ENCODE results near the gene DOCK9.
"Not testable (repeated sequence)": the region's sequence is repeated elsewhere in the genome, so short reads cannot be mapped to it uniquely, and the experiment has no call there.

The DOCK9 gene

DNA sequence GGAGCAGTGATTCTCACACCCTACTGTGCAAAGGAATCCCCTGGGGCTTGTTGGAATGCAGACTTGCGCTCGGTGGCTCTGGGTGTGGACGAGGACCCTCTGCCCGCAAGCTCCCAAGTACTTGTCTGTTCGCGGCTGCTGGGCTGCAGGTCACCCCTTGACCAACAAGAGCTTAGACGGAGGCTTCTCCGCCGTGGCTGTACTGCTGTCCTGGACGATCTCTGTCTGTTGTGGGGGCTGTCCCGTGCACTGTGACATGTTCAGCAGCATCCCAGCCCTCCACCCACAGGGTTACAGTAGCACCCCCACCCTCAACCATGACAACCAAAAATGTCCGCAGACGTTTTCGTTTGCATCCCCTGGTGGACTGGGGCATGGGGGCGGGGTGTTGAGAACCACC lies 202.5 kb downstream of the DOCK9 start:
- no peak for DNase-seq (ENCODE audit: low read depth)

DNA sequence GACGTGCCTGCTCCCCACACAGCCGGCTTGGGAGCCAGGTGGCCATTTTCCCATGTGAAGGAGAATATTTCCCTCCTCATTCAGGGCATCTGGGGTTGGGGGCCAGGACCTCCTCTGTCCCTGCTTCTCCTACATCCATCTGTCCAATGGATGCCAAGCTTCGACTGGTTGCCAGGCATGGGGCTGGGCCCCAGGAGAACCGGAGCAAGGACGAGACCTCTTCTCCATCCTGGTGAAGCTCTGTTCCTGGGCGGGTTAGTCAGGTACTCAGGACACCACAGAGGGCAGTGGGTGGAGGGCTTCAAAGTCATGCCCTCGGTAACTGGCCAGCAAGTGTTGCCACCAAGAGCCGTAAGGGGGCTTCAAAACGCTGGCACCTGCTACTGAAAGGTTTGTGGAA lies 203.1 kb downstream of the DOCK9 start:
- no peak for DNase-seq (ENCODE audit: low read depth)

DNA sequence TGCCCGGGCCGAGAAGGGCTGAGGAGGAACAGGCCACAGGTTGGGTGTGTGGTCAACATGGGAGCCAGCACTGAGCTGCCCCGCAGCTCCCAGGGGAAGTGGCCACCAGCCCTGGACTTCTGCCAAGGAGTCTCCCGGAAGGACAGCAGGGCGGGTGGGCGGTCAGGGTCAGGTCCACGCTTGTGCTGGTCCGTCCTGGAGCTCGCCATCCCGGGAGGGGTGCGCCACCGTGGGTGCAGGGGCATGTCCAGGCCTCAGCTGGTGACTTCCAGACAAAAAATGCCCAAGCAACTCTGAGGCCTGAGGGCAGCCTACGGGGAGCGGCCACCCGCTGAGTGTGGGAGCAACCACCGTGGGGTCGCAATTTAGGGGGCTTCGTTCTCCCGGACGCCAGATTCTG lies 203.9 kb downstream of the DOCK9 start:
- DNase-seq (ENCODE audit: low read depth) = no peak

DNA sequence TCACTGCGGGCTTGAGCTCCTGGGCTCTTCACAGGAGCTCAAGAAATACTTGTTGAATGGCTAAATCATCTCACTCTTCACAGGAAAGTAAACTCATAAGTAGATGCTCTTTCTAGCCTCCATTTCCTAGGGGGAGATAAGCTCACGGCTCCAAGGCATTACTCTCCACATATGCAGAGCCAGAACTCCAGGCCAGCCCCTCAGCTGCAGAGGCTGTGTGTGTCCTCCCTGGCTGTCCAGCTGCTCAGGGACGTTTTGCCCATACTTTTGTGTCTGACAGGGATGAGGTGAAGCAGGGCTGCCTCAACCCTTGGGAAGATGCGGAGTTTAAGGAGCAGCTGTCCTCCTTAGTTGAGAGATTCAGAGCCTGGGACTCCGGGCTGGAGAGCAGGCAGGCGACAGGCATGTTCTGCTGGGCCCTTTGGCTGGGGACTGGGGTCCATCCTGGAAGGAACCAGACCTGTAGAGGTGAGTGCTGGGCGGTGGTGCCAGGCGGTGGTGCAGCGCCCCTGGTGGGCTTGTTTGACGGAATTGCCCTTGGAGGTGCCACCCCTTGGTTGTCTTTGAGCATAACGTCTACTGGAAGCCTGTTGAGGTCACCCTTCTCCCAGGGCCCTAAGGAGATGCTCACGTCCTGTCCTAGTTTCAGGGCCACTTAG lies 204.9 kb downstream of the DOCK9 start:
- DNase-seq (ENCODE audit: low read depth) = no peak

DNA sequence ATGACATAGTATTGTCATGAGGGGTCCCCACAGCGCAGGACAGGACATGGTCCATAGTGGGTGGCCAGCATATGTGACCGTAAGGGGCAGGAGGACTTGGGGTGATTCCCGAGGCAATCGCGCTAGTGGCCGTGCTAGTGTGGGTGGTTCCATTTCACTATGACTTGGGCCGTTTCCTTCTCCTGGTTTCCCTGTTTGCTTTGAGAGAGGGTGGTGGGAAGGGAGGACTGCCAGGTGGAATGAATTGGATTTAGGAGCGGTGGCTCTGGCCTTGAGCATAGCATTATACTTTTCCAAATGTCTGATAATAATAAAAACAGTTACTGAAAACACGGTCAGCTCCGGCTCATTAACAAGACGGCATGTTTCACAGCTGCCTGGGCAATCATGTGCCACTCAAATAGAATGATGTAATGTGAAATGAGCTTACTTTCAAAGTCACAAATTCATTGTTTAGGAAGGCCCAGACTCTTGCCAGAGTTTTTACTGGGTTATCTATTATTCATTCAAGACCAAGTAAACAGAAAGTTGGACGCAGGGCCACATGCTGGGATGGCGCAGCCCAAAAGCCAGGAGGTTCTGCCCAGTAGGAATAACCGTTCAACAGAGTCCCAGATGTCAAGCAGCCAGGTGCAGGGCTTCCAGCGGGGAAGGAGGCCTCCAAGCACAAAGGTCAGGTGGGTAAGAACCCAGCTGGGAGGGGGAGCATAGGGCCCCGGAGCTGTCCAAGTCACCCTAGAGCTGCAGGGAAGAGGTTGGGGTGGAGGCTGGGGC lies 205.8 kb downstream of the DOCK9 start:
- no peak for DNase-seq (ENCODE audit: low read depth)

DNA sequence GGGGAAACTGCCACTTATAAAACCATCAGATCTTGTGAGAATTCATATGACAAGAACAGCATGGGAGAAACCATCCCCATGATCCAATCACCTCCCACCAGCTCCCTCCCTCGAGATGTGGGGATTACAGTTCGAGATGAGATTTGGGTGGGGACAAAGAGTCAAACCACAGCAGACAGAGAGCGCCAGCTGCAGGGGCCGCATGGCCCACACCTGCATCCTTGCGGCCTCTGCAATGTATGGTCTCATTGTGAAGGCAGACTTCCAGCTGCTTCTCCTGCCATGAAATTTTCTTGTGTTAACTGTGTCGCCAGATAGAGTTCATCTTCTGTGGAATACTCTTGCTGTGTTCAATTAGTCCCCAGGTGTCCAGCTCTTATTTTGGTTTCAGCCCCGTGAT lies 208.1 kb downstream of the DOCK9 start:
- no peak for DNase-seq (ENCODE audit: low read depth)

DNA sequence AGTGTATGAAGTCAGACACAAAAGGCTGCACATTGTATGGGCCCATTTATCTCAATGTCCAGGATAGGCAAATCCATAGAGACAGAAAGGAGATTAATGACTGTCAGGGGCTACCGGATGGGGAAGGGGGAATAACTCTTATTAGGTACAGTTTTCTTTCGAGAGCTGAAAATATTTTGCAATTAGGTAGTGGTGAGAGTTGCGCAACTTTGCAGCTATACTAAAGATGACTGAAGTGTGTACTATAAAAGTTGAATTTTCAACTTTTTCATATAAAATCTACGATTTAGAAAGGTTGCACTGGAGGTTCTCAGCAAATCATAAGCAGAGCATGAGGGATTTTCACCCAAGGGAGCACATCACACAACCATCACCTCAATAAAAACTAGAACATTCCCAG lies 209.3 kb downstream of the DOCK9 start:
- DNase-seq (ENCODE audit: low read depth) = no peak

DNA sequence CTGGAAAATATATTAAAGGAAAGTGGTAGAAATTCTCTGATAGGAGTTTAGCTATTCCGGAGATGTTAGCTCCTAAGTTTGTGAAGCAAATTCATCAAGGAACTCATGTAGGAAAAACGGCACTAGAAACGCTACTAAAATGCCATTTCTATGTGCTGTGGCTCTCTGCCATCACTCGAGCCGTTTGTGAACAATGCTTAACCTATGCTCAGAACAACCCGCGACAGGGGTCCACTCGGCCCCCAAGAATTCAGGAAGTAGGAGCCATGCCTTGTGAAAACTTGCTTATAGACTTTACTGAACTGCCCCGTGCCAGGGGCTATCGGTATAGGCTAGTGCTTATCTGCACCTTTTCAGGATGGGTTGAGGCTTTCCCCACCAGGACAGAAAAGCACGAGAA lies 211.2 kb downstream of the DOCK9 start:
- no peak for DNase-seq (ENCODE audit: low read depth)

DNA sequence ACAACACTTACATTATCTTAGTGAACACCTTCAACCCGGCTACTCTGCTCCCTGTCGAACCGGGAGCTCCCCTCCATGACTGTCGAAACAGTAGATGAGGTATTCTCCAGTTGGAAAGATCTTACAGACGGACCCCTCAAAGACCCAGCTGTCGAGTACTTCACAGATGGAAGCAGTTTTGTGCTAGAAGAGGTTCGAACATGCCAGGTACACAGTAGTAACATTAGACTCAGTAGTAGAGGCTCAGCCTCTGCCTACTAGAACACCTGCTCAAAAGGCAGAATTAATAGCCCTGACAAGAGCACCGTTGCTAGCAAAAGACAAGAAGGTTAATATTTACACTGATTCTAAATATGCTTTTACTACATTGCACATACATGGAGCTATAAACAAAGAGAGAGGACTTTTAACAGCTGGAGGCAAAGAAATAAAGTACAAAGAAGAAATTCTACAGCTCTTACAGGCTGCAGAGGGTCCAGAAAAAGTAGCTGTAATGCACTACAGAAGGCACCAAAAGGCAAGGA lies 211.8 kb downstream of the DOCK9 start:
- DNase-seq (ENCODE audit: low read depth) = no peak

DNA sequence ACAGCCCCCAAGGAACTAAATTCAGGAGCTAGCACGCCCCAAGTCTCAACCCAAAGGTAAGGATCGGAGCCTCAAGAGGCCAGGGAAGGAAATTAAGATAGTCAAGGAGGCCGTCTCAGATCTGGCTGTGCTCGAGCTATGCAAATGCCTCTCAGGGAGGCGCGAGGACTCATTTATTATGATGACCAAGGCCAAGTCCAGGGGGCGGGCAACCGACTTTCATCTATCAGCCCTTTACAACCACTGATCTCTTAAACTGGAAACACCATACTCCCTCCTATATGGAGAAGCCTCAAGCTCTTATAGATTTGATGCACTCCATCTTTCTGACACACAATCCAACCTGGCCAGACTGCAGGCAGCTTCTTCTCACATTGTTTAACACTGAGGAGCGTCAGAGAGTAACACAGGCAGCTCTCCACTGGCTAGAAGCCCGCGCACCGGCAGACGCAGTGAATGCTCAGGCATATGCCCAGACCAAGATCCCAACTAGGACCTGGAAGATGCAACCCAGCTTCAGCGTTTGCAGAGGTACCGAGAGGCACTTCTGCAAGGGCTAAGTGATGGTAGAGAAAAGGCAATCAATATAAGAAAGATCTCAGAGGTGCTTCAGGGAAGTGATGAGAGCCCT lies 215.8 kb downstream of the DOCK9 start:
- no peak for DNase-seq (ENCODE audit: low read depth)

DNA sequence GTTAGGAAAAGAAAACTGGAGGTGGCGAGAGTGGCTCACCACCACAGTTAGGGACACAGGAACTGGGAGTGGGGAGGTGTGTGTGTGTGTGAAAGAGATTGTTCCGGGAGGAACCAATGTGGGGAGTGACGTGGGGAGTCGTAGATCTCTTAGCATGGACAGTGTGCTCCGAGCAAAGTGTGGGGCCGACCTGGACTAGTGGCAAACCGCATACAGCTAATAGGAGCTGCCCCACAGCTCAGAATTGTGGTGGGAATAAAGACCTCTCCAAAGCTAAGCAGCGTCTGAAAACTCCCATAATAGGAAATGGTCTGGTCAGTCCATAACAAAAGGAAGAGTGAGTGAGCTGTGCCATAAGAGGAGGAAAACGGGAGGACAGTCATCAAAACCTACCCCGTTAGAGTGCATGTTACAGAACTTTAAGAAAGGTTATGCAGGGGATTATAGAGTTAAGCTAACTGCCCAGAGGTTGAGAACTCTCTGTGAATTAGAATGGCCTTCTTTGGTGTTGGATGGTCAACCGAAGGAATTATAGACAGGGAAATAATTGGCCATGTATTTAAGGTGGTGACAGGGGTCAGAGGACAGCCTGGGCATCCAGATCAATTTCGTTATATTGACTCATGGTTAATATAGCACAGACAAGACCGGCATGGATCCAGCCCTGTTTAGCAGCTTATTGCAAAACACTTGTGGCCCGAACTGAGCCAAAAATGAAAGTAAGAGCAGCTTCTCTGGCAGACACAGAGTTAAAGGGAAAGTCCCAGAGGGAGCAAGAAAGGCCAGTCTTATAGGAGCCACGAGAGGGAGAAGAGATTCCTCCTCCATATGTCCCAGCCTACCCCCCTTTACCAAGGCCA lies 216.5 kb downstream of the DOCK9 start:
- DNase-seq (ENCODE audit: low read depth) = no peak

DNA sequence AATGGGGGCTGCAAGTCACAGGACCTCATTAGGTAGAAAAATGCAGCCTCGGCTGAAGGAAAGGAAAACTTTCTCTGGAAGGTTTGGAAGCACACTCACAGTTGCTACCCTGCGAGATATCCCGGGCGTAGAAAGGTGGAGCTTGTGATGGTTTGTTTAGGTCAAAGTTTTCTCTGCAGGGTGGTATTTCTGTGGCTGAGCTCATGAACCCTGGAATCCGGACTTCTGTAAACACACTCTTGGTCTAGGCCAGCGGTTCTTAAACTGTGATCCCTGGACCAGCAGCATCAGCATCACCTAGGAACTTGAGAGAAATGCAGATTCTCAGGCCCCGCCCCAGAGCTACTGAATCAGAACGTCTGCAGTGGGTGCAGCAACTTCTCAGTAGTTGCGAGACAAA lies 222.1 kb downstream of the DOCK9 start:
- DNase-seq (ENCODE audit: low read depth) = no peak

DNA sequence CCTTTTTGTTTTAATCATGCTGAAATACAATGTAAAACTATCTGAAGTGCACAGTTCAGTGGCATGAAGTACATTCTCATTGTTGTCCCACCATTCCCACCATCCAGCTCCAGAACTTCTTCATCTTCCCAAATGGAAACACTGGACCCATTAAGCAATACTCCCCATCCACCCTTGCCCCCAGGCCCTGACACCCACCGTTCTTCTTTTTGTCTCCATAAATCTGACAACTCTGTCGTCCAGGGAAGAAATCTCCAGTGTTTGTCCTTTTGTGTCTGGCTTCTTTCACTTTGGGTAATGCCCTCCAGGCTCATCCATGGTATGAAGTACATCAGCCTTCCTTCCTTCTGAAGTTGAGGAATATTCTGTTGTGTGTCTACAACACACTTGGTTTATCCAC lies 222.7 kb downstream of the DOCK9 start:
- DNase-seq (ENCODE audit: low read depth) = no peak

DNA sequence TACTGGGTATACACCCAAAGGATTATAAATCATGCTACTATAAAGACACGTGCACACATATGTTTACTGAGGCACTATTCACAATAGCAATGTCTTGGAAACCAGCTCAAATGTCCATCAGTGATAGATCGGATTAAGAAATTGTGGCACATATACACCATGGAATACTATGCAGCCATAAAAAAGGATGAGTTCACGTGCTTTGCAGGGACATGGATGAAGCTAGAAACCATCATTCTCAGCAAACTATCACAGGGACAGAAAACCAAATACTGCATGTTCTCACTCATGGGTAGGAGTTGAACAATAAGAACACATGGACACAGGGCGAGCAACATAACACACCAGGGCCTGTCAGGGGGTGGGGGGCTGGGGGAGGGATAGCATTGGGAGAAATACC lies 223.4 kb downstream of the DOCK9 start:
- not testable (repeated sequence) for DNase-seq (ENCODE audit: low read depth)

DNA sequence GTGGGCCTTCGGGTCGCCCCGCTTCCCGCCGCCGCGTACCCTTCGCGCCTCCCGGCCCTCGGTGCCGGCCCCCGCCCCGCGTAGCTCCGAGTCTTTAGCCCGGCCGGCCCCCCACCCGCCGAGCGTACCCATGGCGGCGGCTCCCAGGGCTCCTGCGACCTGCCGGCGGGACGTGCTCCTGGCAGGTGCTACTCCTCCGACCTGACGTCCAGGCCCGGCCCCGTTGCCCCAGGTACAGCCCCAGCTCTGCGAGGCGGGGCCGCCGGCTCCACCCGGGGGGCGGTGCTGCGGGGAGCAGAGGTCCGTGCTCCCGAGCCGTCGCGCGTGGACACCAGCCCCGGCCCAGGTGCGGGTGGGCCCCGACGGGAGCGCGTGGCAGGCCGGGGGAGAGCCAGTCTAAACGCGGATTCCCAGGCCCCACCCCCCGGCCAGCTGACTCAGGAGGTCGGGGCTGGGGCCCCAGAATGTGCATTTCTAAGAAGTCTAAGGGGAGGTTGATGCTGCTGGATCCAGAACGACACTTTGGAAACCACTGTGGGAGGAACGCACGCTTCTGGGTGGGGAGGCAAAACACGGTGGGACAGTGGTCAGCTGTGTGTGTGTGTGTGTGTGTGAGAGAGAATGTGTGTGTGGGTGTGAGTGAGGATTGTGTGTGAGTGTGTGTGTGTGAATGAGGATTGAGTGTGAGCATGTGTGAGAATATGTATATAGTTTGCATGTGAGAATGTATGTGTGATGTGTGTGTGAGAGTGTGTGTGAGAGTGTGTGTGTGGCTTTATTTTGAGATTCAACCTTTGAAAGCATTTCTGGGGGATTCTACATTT lies 225.2 kb downstream of the DOCK9 start, which contains the start of gene SLC15A1:
Gene SLC15A1, minus strand, starts transcription at position 206 of the 824 bp plus-strand sequence. Its CDS starts 74 bp downstream, at position 132.
- no peak for DNase-seq (ENCODE audit: low read depth)

DNA sequence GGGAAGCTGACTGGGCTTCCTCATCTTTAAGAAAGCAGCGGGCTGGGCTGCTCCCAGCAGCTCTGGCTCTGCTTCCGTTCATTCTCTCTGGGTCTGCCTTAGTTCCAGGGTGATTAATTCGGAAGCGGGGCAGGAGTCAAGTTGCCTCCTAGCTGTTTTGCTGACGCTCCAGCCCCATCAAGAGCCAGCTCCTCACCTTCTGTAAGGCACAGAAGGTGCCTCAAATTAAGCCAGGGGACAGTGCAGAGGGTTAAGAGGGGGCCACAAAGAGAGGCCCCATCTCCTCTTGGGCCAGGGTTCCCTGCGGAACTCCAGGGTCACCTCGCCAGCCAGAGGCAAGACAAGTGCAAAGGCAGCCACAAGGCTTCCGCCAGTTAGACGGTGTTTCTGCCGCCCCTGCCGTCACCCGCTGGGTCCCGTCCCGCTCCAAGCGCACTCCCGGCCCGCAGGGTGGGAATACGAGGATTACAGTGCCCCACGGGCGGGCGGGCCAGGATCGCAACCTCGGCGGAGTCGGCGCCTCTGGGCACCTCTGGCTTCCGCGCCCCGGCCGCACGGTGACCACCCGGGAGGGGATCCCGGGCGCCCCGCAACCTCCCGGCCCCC lies 225.9 kb downstream of the DOCK9 start:
- DNase-seq (ENCODE audit: low read depth) = no peak

DNA sequence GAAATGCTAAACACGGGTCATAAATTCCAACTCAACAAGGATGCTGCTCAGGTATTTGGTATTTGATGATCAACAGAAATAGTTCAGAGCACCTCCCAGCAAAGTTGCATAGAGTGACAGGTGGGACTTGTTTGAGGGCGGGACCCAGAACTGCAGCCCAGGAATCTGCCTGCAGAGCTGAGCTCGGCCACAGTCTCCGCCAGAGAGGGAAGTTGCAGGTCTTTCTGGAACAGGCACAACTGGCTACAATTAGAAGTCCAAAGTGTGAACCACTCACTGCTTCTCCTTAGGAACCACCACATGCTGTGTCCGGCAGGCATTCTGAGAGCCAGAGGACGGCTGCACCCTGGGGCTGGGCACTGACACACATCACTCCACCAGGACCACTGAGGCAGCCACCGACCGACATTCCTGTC lies 226.5 kb downstream of the DOCK9 start:
- DNase-seq (ENCODE audit: low read depth) = no peak

DNA sequence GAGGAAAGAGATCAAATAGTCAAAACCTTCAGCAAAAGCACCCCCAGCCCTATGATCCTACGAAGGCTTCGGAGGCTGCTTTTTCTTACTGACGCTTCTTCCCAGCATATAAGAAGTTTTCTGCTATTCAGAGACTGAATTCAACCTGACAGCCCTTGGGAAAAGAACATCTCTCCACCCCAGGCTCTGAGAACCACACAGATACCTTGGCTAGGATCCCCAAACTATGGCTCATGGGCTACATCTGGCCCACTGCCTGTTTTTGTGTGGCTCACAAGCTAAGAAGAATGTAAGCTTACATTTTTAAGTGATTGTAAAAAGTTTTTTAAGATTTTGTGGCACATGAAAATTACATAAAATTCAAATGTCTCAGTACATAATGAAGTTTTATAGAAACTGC lies 228.4 kb downstream of the DOCK9 start:
- no peak for DNase-seq (ENCODE audit: low read depth)

DNA sequence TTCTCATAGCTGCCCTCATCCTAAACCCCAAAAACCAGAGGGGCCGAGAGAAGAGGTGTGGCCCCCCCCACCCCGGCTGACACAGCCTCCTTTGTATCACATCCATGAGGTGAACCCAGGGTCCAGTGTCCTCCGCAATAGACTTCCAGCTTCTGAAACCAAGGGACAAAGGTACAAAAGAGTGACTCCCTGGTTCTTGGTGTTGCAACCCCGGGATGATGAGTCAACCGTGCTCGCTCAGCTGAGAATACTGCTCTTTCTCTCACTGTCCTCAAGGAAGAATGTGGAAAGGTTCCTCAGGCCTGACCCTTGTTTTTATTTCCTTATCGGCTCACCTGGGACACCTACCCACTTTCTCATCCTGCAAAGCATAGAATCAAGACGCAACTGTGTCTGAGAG lies 230.9 kb downstream of the DOCK9 start:
- DNase-seq (ENCODE audit: low read depth) = no peak

Measured in activated T-cell treated with anti-CD3 and anti-CD28 coated beads for 48 hours (primary cell).